Measurements from ENCODE around the gene SDR42E2. TPM values are rescaled to one million over a fixed set of nuclear protein-coding genes. Genes with fewer than 3 reads are reported as not detected.

Gene SDR42E2
- total RNA-seq, 2 donors from 2014 or later = not detected

DNA sequence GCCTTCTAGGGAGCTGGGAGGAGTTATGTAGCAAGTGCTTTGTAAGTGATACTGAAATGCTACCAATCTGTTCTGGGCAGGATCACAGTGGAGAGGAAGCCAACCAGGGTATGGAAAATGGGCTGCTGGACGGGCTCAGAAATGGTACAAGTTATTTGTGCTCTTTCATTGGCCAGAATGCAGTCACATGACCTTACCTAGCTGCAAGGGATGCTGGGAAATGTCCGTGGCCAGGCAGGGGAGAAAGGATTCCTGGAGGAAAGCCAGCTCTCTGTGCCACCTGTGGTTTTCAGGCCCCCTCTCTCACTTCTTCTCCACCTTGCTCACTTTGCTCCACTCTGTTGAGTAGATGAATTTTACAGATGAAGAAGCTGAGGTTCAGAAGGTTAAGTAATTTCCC is 48.5 kb downstream of the SDR42E2 start:
- no peak overlapping the region for H3K9ac ChIP-seq (ENCODE audit: extremely low read depth, low read length, poor library complexity, severe bottlenecking)
- 90 to 94% methylated on average over 2 of the region's 2 CpGs for WGBS, 2 experiments (ENCODE audit: insufficient coverage in 1 of 2, insufficient read length in 1 of 2)
- TF ChIP-seq, protein P1, sequence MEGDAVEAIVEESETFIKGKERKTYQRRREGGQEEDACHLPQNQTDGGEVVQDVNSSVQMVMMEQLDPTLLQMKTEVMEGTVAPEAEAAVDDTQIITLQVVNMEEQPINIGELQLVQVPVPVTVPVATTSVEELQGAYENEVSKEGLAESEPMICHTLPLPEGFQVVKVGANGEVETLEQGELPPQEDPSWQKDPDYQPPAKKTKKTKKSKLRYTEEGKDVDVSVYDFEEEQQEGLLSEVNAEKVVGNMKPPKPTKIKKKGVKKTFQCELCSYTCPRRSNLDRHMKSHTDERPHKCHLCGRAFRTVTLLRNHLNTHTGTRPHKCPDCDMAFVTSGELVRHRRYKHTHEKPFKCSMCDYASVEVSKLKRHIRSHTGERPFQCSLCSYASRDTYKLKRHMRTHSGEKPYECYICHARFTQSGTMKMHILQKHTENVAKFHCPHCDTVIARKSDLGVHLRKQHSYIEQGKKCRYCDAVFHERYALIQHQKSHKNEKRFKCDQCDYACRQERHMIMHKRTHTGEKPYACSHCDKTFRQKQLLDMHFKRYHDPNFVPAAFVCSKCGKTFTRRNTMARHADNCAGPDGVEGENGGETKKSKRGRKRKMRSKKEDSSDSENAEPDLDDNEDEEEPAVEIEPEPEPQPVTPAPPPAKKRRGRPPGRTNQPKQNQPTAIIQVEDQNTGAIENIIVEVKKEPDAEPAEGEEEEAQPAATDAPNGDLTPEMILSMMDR (conservative IDR thresholded peaks at IDR 0.05) = no peak
- H3K4me3 Mint-ChIP-seq = no peak overlapping the region
- peaks cover 17% of the 10 kb centered on the region for H3K9me3 Mint-ChIP-seq
- H3K4me3 ChIP-seq (ENCODE audit: low read length) = no peak overlapping the region
- no peak for DNase-seq
- H3K27ac Mint-ChIP-seq = no peak overlapping the region
- peaks cover 14% of the 10 kb centered on the region for H3K27me3 Mint-ChIP-seq (ENCODE audit: insufficient read depth)
- H3K9me3 ChIP-seq (ENCODE audit: control insufficient read depth, low read length) = peaks cover 11% of the 10 kb centered on the region
- H3K4me1 Mint-ChIP-seq = peaks cover 10% of the 10 kb centered on the region
- H3K36me3 ChIP-seq (ENCODE audit: control insufficient read depth, insufficient read depth, low read length) = no peaks in the 10 kb centered on the region
- H3K27ac ChIP-seq (ENCODE audit: low read depth, low read length) = no peak overlapping the region
- H3K4me1 ChIP-seq (ENCODE audit: control insufficient read depth, insufficient read depth, low read length) = peaks cover under 1% of the 10 kb centered on the region
- H3K36me3 Mint-ChIP-seq (ENCODE audit: low read depth) = peaks cover 13% of the 10 kb centered on the region
- peaks cover 6% of the 10 kb centered on the region for H3K27me3 ChIP-seq (ENCODE audit: control insufficient read depth, insufficient read depth, low read length, poor library complexity, severe bottlenecking)

DNA sequence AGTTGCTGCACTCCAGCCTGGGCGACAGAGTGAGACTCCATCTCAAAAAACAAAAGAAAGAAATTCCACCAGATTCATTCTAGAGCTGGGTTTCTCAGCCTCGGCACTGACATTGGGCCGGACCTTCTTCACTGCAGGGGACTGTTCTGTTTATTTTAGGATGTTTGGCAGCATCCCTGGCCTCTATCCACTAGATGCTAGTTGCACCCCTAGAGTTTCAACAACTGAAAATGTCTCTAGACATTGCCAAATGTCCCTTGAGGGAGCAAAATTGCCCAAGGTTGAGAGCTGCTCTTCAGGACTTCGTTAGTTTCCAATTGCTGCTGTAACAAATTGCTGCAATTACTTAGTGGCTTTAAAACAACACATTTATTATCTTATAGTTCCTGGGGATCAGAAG is 50.9 kb downstream of the SDR42E2 start:
- peaks cover 16% of the 10 kb centered on the region for H3K4me1 Mint-ChIP-seq
- no peak overlapping the region for H3K27ac ChIP-seq (ENCODE audit: low read depth, low read length)
- peaks cover 17% of the 10 kb centered on the region for H3K9me3 Mint-ChIP-seq
- no peak overlapping the region for H3K4me3 Mint-ChIP-seq
- WGBS, 2 experiments (ENCODE audit: insufficient coverage in 1 of 2, insufficient read length in 1 of 2) = 86 to 96% methylated on average over 3 to 4 of the region's 4 CpGs
- H3K27me3 Mint-ChIP-seq (ENCODE audit: insufficient read depth) = peaks cover 2% of the 10 kb centered on the region
- peaks cover 11% of the 10 kb centered on the region for H3K9me3 ChIP-seq (ENCODE audit: control insufficient read depth, low read length)
- no peak overlapping the region for H3K4me3 ChIP-seq (ENCODE audit: low read length)
- H3K36me3 Mint-ChIP-seq (ENCODE audit: low read depth) = peaks cover 13% of the 10 kb centered on the region
- H3K9ac ChIP-seq (ENCODE audit: extremely low read depth, low read length, poor library complexity, severe bottlenecking) = no peak overlapping the region
- DNase-seq = no peak
- H3K36me3 ChIP-seq (ENCODE audit: control insufficient read depth, insufficient read depth, low read length) = no peaks in the 10 kb centered on the region
- TF ChIP-seq, protein P1 (conservative IDR thresholded peaks at IDR 0.05) = no peak
- H3K27me3 ChIP-seq (ENCODE audit: control insufficient read depth, insufficient read depth, low read length, poor library complexity, severe bottlenecking) = no peaks in the 10 kb centered on the region
- peaks cover 7% of the 10 kb centered on the region for H3K4me1 ChIP-seq (ENCODE audit: control insufficient read depth, insufficient read depth, low read length)
- no peak overlapping the region for H3K27ac Mint-ChIP-seq

DNA sequence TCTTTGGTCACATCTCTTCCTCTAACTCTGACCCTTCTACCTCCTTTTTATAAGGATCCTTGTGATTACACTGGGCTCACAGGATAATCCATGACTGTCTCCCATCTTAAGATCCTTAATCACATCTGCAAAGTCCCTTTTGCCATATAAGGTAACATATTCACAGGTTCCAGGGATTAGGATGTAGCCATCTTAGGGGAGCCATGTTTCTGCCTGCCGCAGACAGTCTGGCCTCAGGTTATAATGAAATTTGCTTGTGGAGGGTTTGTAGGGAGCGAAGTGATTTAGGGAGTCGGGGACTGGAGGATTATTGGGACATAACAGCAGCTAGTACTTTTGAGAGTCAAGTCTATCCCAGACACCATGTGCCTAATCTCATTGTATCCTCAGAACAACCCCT is 51.5 kb downstream of the SDR42E2 start:
- Mint-ChIP-seq H3K36me3 (ENCODE audit: low read depth) (peaks cover 13% of the 10 kb centered on the region), H3K27me3 (ENCODE audit: insufficient read depth) (peaks cover 2% of the 10 kb centered on the region), H3K4me1 (peaks cover 16% of the 10 kb centered on the region), H3K27ac (no peak overlapping the region), H3K4me3 (no peak overlapping the region), H3K9me3 (peaks cover 17% of the 10 kb centered on the region)
- Histone ChIP-seq H3K9me3 (ENCODE audit: control insufficient read depth, low read length) (peaks cover 11% of the 10 kb centered on the region), H3K27ac (ENCODE audit: low read depth, low read length) (no peak overlapping the region), H3K4me1 (ENCODE audit: control insufficient read depth, insufficient read depth, low read length) (peaks cover 7% of the 10 kb centered on the region), H3K9ac (ENCODE audit: extremely low read depth, low read length, poor library complexity, severe bottlenecking) (no peak overlapping the region), H3K4me3 (ENCODE audit: low read length) (no peak overlapping the region), H3K27me3 (ENCODE audit: control insufficient read depth, insufficient read depth, low read length, poor library complexity, severe bottlenecking) (no peaks in the 10 kb centered on the region), H3K36me3 (ENCODE audit: control insufficient read depth, insufficient read depth, low read length) (no peaks in the 10 kb centered on the region)
- WGBS, 2 experiments (ENCODE audit: insufficient coverage in 1 of 2, insufficient read length in 1 of 2) = 92 to 94% methylated on average over 3 of the region's 3 CpGs
- DNase-seq = no peak
- TF ChIP-seq, protein P1 (conservative IDR thresholded peaks at IDR 0.05) = no peak
